AG04450 (cell line): ENCODE measurements around the gene PTGR3. TPM values are rescaled to one million over a fixed set of nuclear protein-coding genes. Genes with fewer than 3 reads are reported as not detected.

Experiments used
- CTCF ChIA-PET: fragments of 300-600, 350-600 bp; formaldehyde crosslinking; extraction: SDS; loops from one replicate; lab custom pipeline; 2022; ENCODE audit warnings: antibody characterized with exemption, inconsistent platforms; lab: Charles Lee
- POLR2A ChIA-PET: fragments of 350-600 bp; formaldehyde crosslinking; extraction: SDS; loops from one replicate; lab custom pipeline; 2021; ENCODE audit warnings: antibody characterized with exemption, inconsistent platforms; lab: Yijun Ruan, JAX
- DNase-seq: peaks from one replicate; pipeline ENCODE4 v3.0.0-alpha.2; 2011; ENCODE audit warnings: low read depth, low spot score
- H3K27ac ChIP-seq: one replicate; pipeline ENCODE4 v1.5.1; 2012; ENCODE audit warnings: low read depth, low read length, control low read depth
- H3K27me3 ChIP-seq: one replicate; pipeline ENCODE4 v1.6.0; 2012; ENCODE audit warnings: low read length; ENCODE audit not compliant: control insufficient read depth, insufficient read depth
- H3K4me3 ChIP-seq: 2 replicates; pipeline ENCODE4 v1.5.1; 2011; ENCODE audit warnings: mild to moderate bottlenecking, low read depth, low read length, control low read depth
- H3K9me3 ChIP-seq: 2 replicates; pipeline ENCODE4 v1.5.1; 2012; ENCODE audit warnings: low read length; ENCODE audit not compliant: control insufficient read depth, insufficient read depth
- polyA plus RNA-seq: library from polyadenylated mRNA; depleted of rRNA; stranded (reverse); fragments of >200 nt; gene quantifications from 2 replicates; pipeline ENCODE4 v1.2.3, GENCODE V29; 2011
- TF ChIP-seq, protein P1 (sequence below): IDR thresholded peaks from 2 replicates; pipeline ENCODE4 v1.5.1; 2011; ENCODE audit warnings: low read depth, low read length, control low read depth, inconsistent platforms

Gene PTGR3
- polyA plus RNA-seq, 1 experiment: 30.9 TPM

DNA sequence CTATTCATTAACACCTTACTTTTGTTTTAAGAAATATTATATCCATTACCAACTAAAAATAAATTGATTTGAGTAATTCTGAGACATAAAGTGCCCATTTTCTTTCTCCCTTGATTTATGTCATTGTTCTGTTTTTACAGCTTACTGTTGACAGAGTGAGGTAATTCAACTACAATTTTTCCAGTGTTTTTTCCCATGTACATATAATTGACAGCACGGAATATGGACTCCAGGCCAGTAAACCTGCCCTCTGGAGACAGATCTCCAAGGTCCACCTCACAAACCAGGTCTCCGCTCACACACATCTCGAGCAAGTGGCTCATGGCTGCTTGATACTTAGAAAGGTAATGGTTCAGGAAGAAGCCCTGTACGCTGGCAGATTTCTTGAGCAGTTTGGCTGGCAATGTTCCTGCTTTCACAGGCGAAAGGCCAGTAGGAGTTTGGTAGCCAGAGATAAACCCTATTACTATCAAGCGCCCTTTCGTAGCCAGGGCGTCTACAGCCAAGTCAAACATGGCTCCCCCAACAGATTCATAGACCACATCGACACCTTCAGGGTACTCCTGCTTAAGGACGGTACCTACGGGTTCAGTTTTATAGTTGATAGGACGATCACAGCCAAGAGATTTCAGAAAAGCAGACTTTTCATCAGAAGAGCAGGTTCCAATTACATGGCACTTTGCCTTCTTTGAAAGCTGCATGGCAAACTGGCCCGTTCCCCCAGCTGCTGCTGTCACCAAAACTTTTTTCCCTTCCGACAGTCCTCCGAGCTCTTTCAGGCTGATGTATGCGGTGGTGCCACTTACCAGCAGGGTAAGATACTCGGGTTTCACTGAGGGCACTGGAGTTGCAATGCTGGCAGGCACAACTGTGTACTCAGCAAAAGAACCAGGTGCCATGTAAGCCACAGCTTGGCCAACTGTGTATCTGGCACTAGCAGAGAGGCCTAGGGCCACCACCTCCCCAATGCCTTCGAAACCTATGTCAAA, 7.4 kb downstream of the PTGR3 start:
- H3K9me3 ChIP-seq: no peaks in the 10 kb centered on the region; the same call in 1 of the 2 replicates
- peaks cover 2% of the 10 kb centered on the region for H3K27me3 ChIP-seq
- TF ChIP-seq, protein P1, sequence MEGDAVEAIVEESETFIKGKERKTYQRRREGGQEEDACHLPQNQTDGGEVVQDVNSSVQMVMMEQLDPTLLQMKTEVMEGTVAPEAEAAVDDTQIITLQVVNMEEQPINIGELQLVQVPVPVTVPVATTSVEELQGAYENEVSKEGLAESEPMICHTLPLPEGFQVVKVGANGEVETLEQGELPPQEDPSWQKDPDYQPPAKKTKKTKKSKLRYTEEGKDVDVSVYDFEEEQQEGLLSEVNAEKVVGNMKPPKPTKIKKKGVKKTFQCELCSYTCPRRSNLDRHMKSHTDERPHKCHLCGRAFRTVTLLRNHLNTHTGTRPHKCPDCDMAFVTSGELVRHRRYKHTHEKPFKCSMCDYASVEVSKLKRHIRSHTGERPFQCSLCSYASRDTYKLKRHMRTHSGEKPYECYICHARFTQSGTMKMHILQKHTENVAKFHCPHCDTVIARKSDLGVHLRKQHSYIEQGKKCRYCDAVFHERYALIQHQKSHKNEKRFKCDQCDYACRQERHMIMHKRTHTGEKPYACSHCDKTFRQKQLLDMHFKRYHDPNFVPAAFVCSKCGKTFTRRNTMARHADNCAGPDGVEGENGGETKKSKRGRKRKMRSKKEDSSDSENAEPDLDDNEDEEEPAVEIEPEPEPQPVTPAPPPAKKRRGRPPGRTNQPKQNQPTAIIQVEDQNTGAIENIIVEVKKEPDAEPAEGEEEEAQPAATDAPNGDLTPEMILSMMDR: no peak
- ChIA-PET CTCF (no interaction called here), POLR2A (interaction anchor here (0.8 kb wide), 1 partner anchor 208 kb away, joined by 4 read pairs; no protein-coding TSS in a partner anchor)
- H3K27ac ChIP-seq: no peak overlapping the region
- no peak overlapping the region for H3K4me3 ChIP-seq
- DNase-seq: no peak

DNA sequence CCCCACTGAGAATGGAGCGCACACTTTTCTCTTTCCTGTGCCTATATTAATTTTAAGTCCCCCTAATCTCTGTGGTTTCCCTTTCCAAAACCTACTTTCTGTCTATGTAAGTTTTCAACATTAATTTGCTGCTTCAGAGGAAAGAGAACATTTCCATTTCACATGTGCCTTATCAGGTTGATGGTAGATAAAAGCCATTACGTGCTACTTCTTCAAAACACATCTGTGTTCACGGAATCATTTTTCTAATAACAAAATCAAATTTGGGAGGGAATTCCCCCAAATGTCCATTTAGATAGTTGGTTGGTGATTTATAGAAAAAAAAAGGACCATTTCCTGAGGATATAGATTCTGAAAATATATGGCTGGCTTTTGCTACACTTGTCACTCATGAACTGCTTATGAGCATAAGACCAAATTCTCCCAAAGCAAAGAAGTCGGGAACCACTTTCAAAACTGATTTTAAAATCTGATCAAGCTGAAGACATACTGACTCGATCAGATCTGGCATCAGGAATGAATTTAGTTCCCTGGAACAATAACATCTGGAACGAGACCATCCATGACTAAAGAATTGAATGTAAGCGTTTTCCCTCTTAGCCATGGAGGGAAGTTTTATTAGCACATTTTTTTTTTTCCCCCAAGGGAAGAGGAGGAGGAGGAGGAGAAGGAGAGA, 8.2 kb downstream of the PTGR3 start:
- H3K27me3 ChIP-seq: peaks cover 2% of the 10 kb centered on the region
- CTCF ChIA-PET: no interaction called here
- POLR2A ChIA-PET: no interaction called here
- no peaks in the 10 kb centered on the region; the same call in 1 of the 2 replicates for H3K9me3 ChIP-seq
- TF ChIP-seq, protein P1: no peak
- no peak overlapping the region for H3K27ac ChIP-seq
- no peak overlapping the region for H3K4me3 ChIP-seq
- DNase-seq: no peak

DNA sequence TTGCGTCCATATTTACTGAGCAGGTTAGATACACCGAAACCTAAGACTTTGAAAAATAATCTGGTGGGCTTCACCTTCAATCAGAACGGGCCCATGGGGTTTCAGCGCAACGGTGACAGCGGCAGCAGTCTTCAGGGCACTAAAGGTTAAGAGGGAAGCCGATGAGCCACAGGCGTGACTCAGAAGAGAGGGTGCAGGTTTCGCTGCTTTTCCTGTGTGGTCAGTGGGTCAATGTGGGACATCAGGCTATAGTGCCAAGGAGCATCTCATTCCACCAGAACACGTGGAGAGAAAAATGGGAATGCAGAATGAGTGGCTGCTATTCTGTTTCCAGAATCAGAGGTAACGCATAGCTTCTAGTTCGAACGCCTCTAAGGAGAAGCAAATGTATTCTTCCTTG, 8.9 kb downstream of the PTGR3 start:
- ChIA-PET POLR2A (no interaction called here), CTCF (no interaction called here)
- Histone ChIP-seq H3K27me3 (peaks cover 2% of the 10 kb centered on the region), H3K4me3 (no peak overlapping the region), H3K27ac (no peak overlapping the region), H3K9me3 (no peaks in the 10 kb centered on the region; the same call in 1 of the 2 replicates)
- DNase-seq: no peak
- TF ChIP-seq, protein P1: no peak

DNA sequence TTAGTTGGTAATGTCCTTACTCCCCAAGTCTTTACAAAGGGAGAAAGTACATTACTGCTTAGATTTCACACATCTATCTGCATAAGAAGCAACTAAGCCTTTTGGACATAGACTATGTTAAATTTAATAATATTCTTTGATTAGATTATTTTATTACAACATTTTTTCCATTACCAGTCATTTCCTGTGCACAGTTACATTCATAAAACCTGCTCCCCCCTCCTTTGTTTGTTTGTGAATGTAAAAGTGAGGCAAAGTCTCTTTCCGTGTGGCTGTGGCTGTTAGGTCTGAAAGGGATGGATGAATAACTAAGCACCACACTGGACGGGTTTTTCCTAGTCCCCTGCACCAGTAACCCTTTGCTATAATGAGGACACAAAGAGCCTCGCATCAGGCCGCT, 9.6 kb downstream of the PTGR3 start:
- no peak overlapping the region for H3K27ac ChIP-seq
- no peaks in the 10 kb centered on the region; the same call in 1 of the 2 replicates for H3K9me3 ChIP-seq
- H3K27me3 ChIP-seq: no peaks in the 10 kb centered on the region
- no peak overlapping the region for H3K4me3 ChIP-seq
- POLR2A ChIA-PET: no interaction called here
- CTCF ChIA-PET: interaction anchor here (0.6 to 0.7 kb wide), 2 partner anchors 407 to 1589 kb away, joined by 4 to 6 read pairs; no protein-coding TSS in a partner anchor
- TF ChIP-seq, protein P1: no peak
- DNase-seq: no peak
